ENCODE results near the gene SDC4.

DNA sequence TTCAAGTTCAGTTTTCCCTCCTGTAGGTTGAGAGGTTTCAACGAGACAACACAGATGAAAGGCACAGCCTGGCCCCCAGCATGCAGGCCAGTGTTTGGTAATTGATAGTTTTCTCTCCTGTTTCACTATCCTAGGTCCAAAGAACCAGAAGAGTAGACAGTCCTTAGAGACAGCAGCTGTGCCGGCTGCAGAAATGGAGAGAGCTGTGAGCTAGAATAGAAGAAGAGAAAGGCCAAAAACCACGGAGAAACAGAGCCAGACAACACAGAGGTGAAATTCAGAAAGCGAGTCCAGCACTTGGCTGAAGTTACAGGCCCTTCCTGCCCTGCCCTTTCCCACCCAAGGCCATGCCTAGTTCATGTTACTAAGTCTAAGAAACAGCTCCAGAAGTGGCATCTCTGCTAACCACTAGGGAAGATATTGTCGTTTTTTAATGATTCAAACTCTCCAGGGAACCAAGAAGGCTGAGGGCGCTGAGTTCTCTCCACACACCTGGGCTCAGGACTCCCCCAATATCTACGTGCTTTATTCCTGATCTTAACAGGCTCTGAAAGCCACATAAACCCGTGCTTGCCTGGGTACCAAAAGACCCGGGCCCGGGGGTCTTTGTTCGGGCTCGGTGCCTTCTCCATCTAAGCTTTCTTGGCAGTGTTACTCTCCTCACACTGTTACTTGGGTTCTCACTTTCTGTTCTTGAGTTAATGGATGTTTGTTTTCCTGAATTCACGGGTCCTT, 58.1 kb downstream of the SDC4 start:
- TF ChIP-seq, protein P1, sequence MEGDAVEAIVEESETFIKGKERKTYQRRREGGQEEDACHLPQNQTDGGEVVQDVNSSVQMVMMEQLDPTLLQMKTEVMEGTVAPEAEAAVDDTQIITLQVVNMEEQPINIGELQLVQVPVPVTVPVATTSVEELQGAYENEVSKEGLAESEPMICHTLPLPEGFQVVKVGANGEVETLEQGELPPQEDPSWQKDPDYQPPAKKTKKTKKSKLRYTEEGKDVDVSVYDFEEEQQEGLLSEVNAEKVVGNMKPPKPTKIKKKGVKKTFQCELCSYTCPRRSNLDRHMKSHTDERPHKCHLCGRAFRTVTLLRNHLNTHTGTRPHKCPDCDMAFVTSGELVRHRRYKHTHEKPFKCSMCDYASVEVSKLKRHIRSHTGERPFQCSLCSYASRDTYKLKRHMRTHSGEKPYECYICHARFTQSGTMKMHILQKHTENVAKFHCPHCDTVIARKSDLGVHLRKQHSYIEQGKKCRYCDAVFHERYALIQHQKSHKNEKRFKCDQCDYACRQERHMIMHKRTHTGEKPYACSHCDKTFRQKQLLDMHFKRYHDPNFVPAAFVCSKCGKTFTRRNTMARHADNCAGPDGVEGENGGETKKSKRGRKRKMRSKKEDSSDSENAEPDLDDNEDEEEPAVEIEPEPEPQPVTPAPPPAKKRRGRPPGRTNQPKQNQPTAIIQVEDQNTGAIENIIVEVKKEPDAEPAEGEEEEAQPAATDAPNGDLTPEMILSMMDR (IDR thresholded peaks at IDR 0.05) = no peak
- TF ChIP-seq POLR2A (IDR thresholded peaks at IDR 0.05) = no peak

All from uterus (tissue), 2 donors.